Stimulated activated CD4-positive, alpha-beta T cell treated with anti-CD3 and anti-CD28 coated beads, TNF-alpha, amount 100 ng/mL, for 4 hours (primary cell): ENCODE measurements around the gene AJAP1.

ENCODE experiments used
- DNase-seq, 3 experiments: peaks; one replicate each; pipeline ENCODE4 v3.0.0-alpha.2; 2020; ENCODE audit warnings: low read depth in 3 of 3

AJAP1 gene

GRCh38 chr1:4770713-4771112, 116.3 kb downstream of the AJAP1 start:
- no peak for DNase-seq

- no peak for DNase-seq
Measured at GRCh38 chr1:4771267-4771666, 116.9 kb downstream of the AJAP1 start.

GRCh38 chr1:4771721-4772120, 117.3 kb downstream of the AJAP1 start:
- no peak for DNase-seq

- DNase-seq = no peak
Measured at GRCh38 chr1:4772294-4773010, 118.0 kb downstream of the AJAP1 start.

- DNase-seq = no peak
Measured at GRCh38 chr1:4773226-4773625, 118.8 kb downstream of the AJAP1 start.

- DNase-seq = no peak
Measured at GRCh38 chr1:4775506-4775905, 121.1 kb downstream of the AJAP1 start.

- DNase-seq = no peak
Measured at GRCh38 chr1:4778056-4778455, 123.6 kb downstream of the AJAP1 start.

- no peak for DNase-seq
Measured at GRCh38 chr1:4781646-4782045, 127.2 kb downstream of the AJAP1 start.

GRCh38 chr1:4784761-4785160, 130.4 kb downstream of the AJAP1 start:
- no peak for DNase-seq

GRCh38 chr1:4786055-4786454, 131.6 kb downstream of the AJAP1 start:
- DNase-seq = no peak

GRCh38 chr1:4787551-4787950, 133.1 kb downstream of the AJAP1 start:
- DNase-seq = no peak

GRCh38 chr1:4792565-4792964, 138.2 kb downstream of the AJAP1 start:
- DNase-seq = no peak

GRCh38 chr1:4794020-4794780, 139.8 kb downstream of the AJAP1 start:
- DNase-seq = no peak

- DNase-seq = no peak
Measured at GRCh38 chr1:4796161-4797015, 142.0 kb downstream of the AJAP1 start.

GRCh38 chr1:4797016-4797410, 142.6 kb downstream of the AJAP1 start:
- DNase-seq = no peak

- DNase-seq = no peak
Measured at GRCh38 chr1:4797429-4797828, 143.0 kb downstream of the AJAP1 start.

- DNase-seq = no peak
Measured at GRCh38 chr1:4801192-4801924, 146.9 kb downstream of the AJAP1 start.

GRCh38 chr1:4802024-4802423, 147.6 kb downstream of the AJAP1 start:
- no peak for DNase-seq

GRCh38 chr1:4803335-4803734, 148.9 kb downstream of the AJAP1 start:
- no peak for DNase-seq

- DNase-seq = no peak
Measured at GRCh38 chr1:4805987-4806386, 151.6 kb downstream of the AJAP1 start.

GRCh38 chr1:4820543-4820942, 166.1 kb downstream of the AJAP1 start:
- DNase-seq = no peak
